Activated CD8-positive, alpha-beta memory T cell treated with anti-CD3 and anti-CD28 coated beads for 1 hour (primary cell): ENCODE data around the gene LRSAM1.

Source experiments
- DNase-seq, 2 donors: peaks; one replicate each; pipeline ENCODE4 v3.0.0-alpha.2; 2020; ENCODE audit warnings: low read depth in 1 of 2; ENCODE audit errors: extremely low read depth in 1 of 2

The LRSAM1 gene

GRCh38 chr9:127529671-127530070 is 78.4 kb downstream of the LRSAM1 start:
- DNase-seq, result no peak

- no peak for DNase-seq
Measured at GRCh38 chr9:127530206-127530941, 79.1 kb downstream of the LRSAM1 start.

- no peak for DNase-seq
Measured at GRCh38 chr9:127531676-127532075, 80.4 kb downstream of the LRSAM1 start.

- no peak for DNase-seq
Measured at GRCh38 chr9:127534250-127534906, 83.1 kb downstream of the LRSAM1 start.

GRCh38 chr9:127534931-127535330 is 83.6 kb downstream of the LRSAM1 start:
- no peak for DNase-seq

GRCh38 chr9:127535396-127535795 is 84.1 kb downstream of the LRSAM1 start:
- DNase-seq, result no peak

GRCh38 chr9:127535834-127536233 is 84.5 kb downstream of the LRSAM1 start:
- DNase-seq, result no peak

- DNase-seq, result no peak
Measured at GRCh38 chr9:127536499-127536898, 85.2 kb downstream of the LRSAM1 start.

GRCh38 chr9:127537014-127537413 is 85.7 kb downstream of the LRSAM1 start:
- DNase-seq, result no peak

GRCh38 chr9:127537792-127538191 is 86.5 kb downstream of the LRSAM1 start:
- DNase-seq, result no peak

GRCh38 chr9:127538849-127539258 is 87.5 kb downstream of the LRSAM1 start:
- no peak for DNase-seq

- DNase-seq, result no peak
Measured at GRCh38 chr9:127539259-127539981, 88.1 kb downstream of the LRSAM1 start.

GRCh38 chr9:127539982-127540663 is 88.8 kb downstream of the LRSAM1 start:
- no peak for DNase-seq

- no peak for DNase-seq
Measured at GRCh38 chr9:127540664-127541041, 89.3 kb downstream of the LRSAM1 start.

- DNase-seq, result no peak
Measured at GRCh38 chr9:127541176-127541575, 89.9 kb downstream of the LRSAM1 start.

GRCh38 chr9:127541865-127542264 is 90.6 kb downstream of the LRSAM1 start:
- DNase-seq, result no peak

- DNase-seq, result no peak
Measured at GRCh38 chr9:127543221-127543620, 91.9 kb downstream of the LRSAM1 start.

GRCh38 chr9:127543973-127544533 is 92.7 kb downstream of the LRSAM1 start:
- DNase-seq, result no peak

GRCh38 chr9:127545196-127546124 is 94.2 kb downstream of the LRSAM1 start:
- no peak for DNase-seq
